CD4-positive, alpha-beta memory T cell (primary cell): Measurements from ENCODE around the gene FBL. TPM values are rescaled to one million over a fixed set of nuclear protein-coding genes. Genes with fewer than 3 reads are reported as not detected.

Experiments
- CTCF ChIA-PET: fragments of 350-600 bp; sonication (Branson Sonifier 250); formaldehyde crosslinking; loops from one replicate; lab custom pipeline; 2021; ENCODE audit warnings: inconsistent platforms; ENCODE audit not compliant: partially characterized antibody; lab: Charles Lee
- POLR2A ChIA-PET: fragments of 350-600 bp; sonication (Branson Sonifier 250); formaldehyde crosslinking; loops from one replicate; lab custom pipeline; 2021; ENCODE audit not compliant: partially characterized antibody; lab: Charles Lee
- DNase-seq, 5 donors: peaks; one replicate each; pipeline versions ENCODE4 v3.0.0 to v3.0.0-alpha.2; 2020 to 2022; ENCODE audit warnings: mixed read lengths in 1 of 5
- H3K27ac ChIP-seq: one replicate; pipeline ENCODE4 v1.7.0; 2013; ENCODE audit warnings: low read depth, low read length
- H3K27me3 ChIP-seq: 2 replicates; pipeline ENCODE4 v1.7.0; 2013; ENCODE audit warnings: mild to moderate bottlenecking, low read length, moderate library complexity; ENCODE audit not compliant: insufficient read depth
- H3K36me3 ChIP-seq: 2 replicates; pipeline ENCODE4 v1.7.0; 2013; ENCODE audit warnings: mild to moderate bottlenecking, low read length, moderate library complexity; ENCODE audit not compliant: insufficient read depth
- H3K4me1 ChIP-seq: 2 replicates; pipeline ENCODE4 v1.7.0; 2013; ENCODE audit warnings: mild to moderate bottlenecking, low read length, moderate library complexity; ENCODE audit not compliant: insufficient read depth
- H3K4me3 ChIP-seq, 2 donors: one replicate each; pipeline ENCODE4 v1.7.0; 2013; ENCODE audit warnings: low read length in 2 of 2, mild to moderate bottlenecking in 1 of 2
- H3K9me3 ChIP-seq, 2 donors: one replicate each; pipeline ENCODE4 v1.7.0; 2013; ENCODE audit warnings: low read length in 2 of 2, control low read depth in 1 of 2; ENCODE audit not compliant: control insufficient read depth in 1 of 2
- H3K27ac Mint-ChIP-seq, 7 donors: one replicate each; pipeline ENCODE4 v1.8.0; 2020 to 2021; ENCODE audit warnings: mixed read lengths in 7 of 7, mild to moderate bottlenecking in 6 of 7, inconsistent platforms in 3 of 7, moderate library complexity in 3 of 7
- H3K27me3 Mint-ChIP-seq, 2 donors: one replicate each; pipeline ENCODE4 v1.8.0; 2020 to 2021; ENCODE audit warnings: mixed read lengths in 2 of 2
- H3K36me3 Mint-ChIP-seq, 2 donors: one replicate each; pipeline ENCODE4 v1.8.0; 2020 to 2021; ENCODE audit warnings: mixed read lengths in 2 of 2, inconsistent platforms in 1 of 2, mild to moderate bottlenecking in 1 of 2
- H3K4me1 Mint-ChIP-seq, 4 donors: one replicate each; pipeline ENCODE4 v1.8.0; 2020 to 2021; ENCODE audit warnings: mixed read lengths in 4 of 4, mild to moderate bottlenecking in 1 of 4
- H3K4me3 Mint-ChIP-seq, 8 donors: one replicate each; pipeline ENCODE4 v1.8.0; 2020 to 2021; ENCODE audit warnings: mixed read lengths in 8 of 8, mild to moderate bottlenecking in 7 of 8, moderate library complexity in 6 of 8, inconsistent platforms in 3 of 8
- H3K9me3 Mint-ChIP-seq, 8 donors: one replicate each; pipeline ENCODE4 v1.8.0; 2020 to 2021; ENCODE audit warnings: mixed read lengths in 8 of 8, mild to moderate bottlenecking in 5 of 8, inconsistent platforms in 3 of 8, moderate library complexity in 1 of 8
- intact Hi-C: fragments of 100-400 bp; cut with micrococcal nuclease; formaldehyde crosslinking; loops from one replicate; pipeline ENCODE4 v1.15.1; 2023
- microRNA-seq: library from miRNA; unstranded; fragments of <30 nt; microRNA quantifications from one replicate; pipeline ENCODE4 v1.2.0, GENCODE V29; 2021; ENCODE audit warnings: borderline replicate concordance, borderline number of aligned reads, borderline microRNAs expressed, mixed read lengths
- polyA plus RNA-seq, 2 donors: library from polyadenylated mRNA; unstranded; fragments of 300-500 nt; fragmentation: Illumina TruSeq; gene quantifications; one replicate each; pipeline ENCODE4 v1.2.3, GENCODE V29; 2021
- total RNA-seq, 2 experiments: library from RNA; stranded (reverse); gene quantifications; one replicate each; pipeline ENCODE4 v1.2.3, GENCODE V29; 2021

The FBL gene
- total and polyA plus RNA-seq, 4 experiments from 2014 or later: 173 to 295 (median 228) TPM

GRCh38 chr19:39797083-39797482 is 49.1 kb downstream of the FBL start:
- intact Hi-C loops: no loop called here
- no peaks in the 10 kb centered on the region for H3K36me3 ChIP-seq
- Mint-ChIP-seq H3K36me3 (no peaks in the 10 kb centered on the region), H3K4me1 (peaks cover 0 to 5% (median 2%) of the 10 kb centered on the region in 4 donors), H3K4me3 (no peak overlapping the region), H3K27me3 (peaks cover 3 to 5% of the 10 kb centered on the region in 2 donors), H3K9me3 (no peaks in the 10 kb centered on the region), H3K27ac (no peak overlapping the region)
- no peaks in the 10 kb centered on the region for H3K27me3 ChIP-seq
- H3K4me3 ChIP-seq: no peak overlapping the region
- ChIA-PET CTCF (interaction anchor here (8.2 kb wide), 1 partner anchor 47 kb away, joined by 168 read pairs; the partner anchor contains the start of gene FBL), POLR2A (no interaction called here)
- H3K9me3 ChIP-seq: no peaks in the 10 kb centered on the region
- DNase-seq: no peak
- peaks cover 3% of the 10 kb centered on the region for H3K4me1 ChIP-seq
- no peak overlapping the region for H3K27ac ChIP-seq

- Mint-ChIP-seq H3K36me3 (no peaks in the 10 kb centered on the region), H3K9me3 (no peaks in the 10 kb centered on the region), H3K27me3 (peaks cover 2 to 5% of the 10 kb centered on the region in 2 donors), H3K27ac (no peak overlapping the region), H3K4me1 (peaks cover 0 to 5% (median 2%) of the 10 kb centered on the region in 4 donors), H3K4me3 (no peak overlapping the region)
- Histone ChIP-seq H3K36me3 (no peaks in the 10 kb centered on the region), H3K4me1 (peaks cover 3% of the 10 kb centered on the region), H3K27me3 (no peaks in the 10 kb centered on the region), H3K27ac (no peak overlapping the region), H3K4me3 (no peak overlapping the region), H3K9me3 (no peaks in the 10 kb centered on the region)
- DNase-seq: no peak
- CTCF ChIA-PET: interaction anchor here (1.1 to 8.2 kb wide), 2 partner anchors 29 to 48 kb away, joined by 4 to 168 read pairs; partner anchors contain the start of gene FBL
- POLR2A ChIA-PET: no interaction called here
- intact Hi-C loops: no loop called here
Measured at GRCh38 chr19:39796000-39796498, 50.1 kb downstream of the FBL start.

GRCh38 chr19:39795001-39795400 is 51.2 kb downstream of the FBL start:
- H3K27ac Mint-ChIP-seq: no peak overlapping the region
- no peaks in the 10 kb centered on the region for H3K27me3 ChIP-seq
- H3K4me3 ChIP-seq: no peak overlapping the region
- no peak overlapping the region for H3K4me3 Mint-ChIP-seq
- H3K9me3 Mint-ChIP-seq: peaks cover 0 to 2% (median 0%) of the 10 kb centered on the region in 8 donors
- no peaks in the 10 kb centered on the region for H3K36me3 ChIP-seq
- peaks cover 3% of the 10 kb centered on the region for H3K4me1 ChIP-seq
- H3K4me1 Mint-ChIP-seq: peaks cover 0 to 5% (median 2%) of the 10 kb centered on the region in 4 donors
- H3K27me3 Mint-ChIP-seq: peaks cover 0 to 8% of the 10 kb centered on the region in 2 donors
- H3K9me3 ChIP-seq: no peaks in the 10 kb centered on the region
- ChIA-PET POLR2A (no interaction called here), CTCF (interaction anchor here (1.1 to 8.2 kb wide), 2 partner anchors 28 to 49 kb away, joined by 4 to 168 read pairs; partner anchors contain the start of gene FBL)
- H3K36me3 Mint-ChIP-seq: no peaks in the 10 kb centered on the region
- no peak overlapping the region for H3K27ac ChIP-seq
- no peak for DNase-seq
- intact Hi-C loops: no loop called here

GRCh38 chr19:39792999-39793546 is 53.1 kb downstream of the FBL start:
- H3K27ac Mint-ChIP-seq: peak overlapping the region in 2 of 7 donors; percentile 19 to 69
- H3K4me1 ChIP-seq: peaks cover 3% of the 10 kb centered on the region
- peak overlapping the region; percentile 71 to 85 (median 80) for H3K4me3 Mint-ChIP-seq
- no peak overlapping the region for H3K27ac ChIP-seq
- H3K9me3 ChIP-seq: peaks cover 0 to under 1% of the 10 kb centered on the region in 2 donors
- ChIA-PET CTCF (interaction anchor here (0.9 to 8.2 kb wide), 19 partner anchors 9 to 842 kb away, joined by 3 to 168 read pairs (median 6); partner anchors contain the start of genes DYRK1B, FBL and PSMC4), POLR2A (interaction anchor here (0.6 to 2.2 kb wide), 2 partner anchors 52 to 226 kb away, joined by 4 to 16 read pairs; partner anchors contain the start of gene FBL)
- H3K27me3 ChIP-seq: no peaks in the 10 kb centered on the region
- H3K36me3 ChIP-seq: no peaks in the 10 kb centered on the region
- H3K4me1 Mint-ChIP-seq: peaks cover 0 to 5% (median 2%) of the 10 kb centered on the region in 4 donors
- peaks cover 0 to 9% of the 10 kb centered on the region in 2 donors for H3K27me3 Mint-ChIP-seq
- peaks cover under 1 to 12% (median 8%) of the 10 kb centered on the region in 8 donors for H3K9me3 Mint-ChIP-seq
- intact Hi-C loops: loop anchor here (1.0 to 2.0 kb wide), 4 partner anchors 32 to 346 kb away; no protein-coding TSS in a partner anchor
- DNase-seq: peak; percentile 67 to 78 (median 69)
- H3K36me3 Mint-ChIP-seq: no peaks in the 10 kb centered on the region
- peak overlapping the region; percentile 63 to 73 for H3K4me3 ChIP-seq

- Histone ChIP-seq H3K27me3 (peaks cover 3% of the 10 kb centered on the region), H3K4me1 (peaks cover under 1% of the 10 kb centered on the region), H3K4me3 (no peak overlapping the region), H3K36me3 (no peaks in the 10 kb centered on the region), H3K27ac (no peak overlapping the region), H3K9me3 (peaks cover 0 to 8% of the 10 kb centered on the region in 2 donors)
- H3K4me3 Mint-ChIP-seq: no peak overlapping the region
- ChIA-PET CTCF (interaction anchor here (3.3 kb wide), 1 partner anchor 55 kb away, joined by 13 read pairs; no protein-coding TSS in a partner anchor), POLR2A (no interaction called here)
- DNase-seq: no peak
- H3K9me3 Mint-ChIP-seq: peaks cover 3 to 22% (median 12%) of the 10 kb centered on the region in 8 donors
- no peak overlapping the region for H3K27ac Mint-ChIP-seq
- H3K36me3 Mint-ChIP-seq: no peaks in the 10 kb centered on the region
- H3K4me1 Mint-ChIP-seq: peaks cover 0 to 5% (median 0%) of the 10 kb centered on the region in 4 donors
- peaks cover 13 to 21% of the 10 kb centered on the region in 2 donors for H3K27me3 Mint-ChIP-seq
- intact Hi-C loops: no loop called here
Measured at GRCh38 chr19:39788244-39788643, 57.9 kb downstream of the FBL start.

Small RNAs within 50 kb of the gene (microRNA-seq; reads per million reads assigned to microRNA genes)
- gene MIR6719: not detected

Other genes with a start within 250 kb of the FBL start
- not detected for gene LGALS13, start 243.9 kb downstream of the FBL start, total RNA-seq
- gene LGALS13, start 243.9 kb downstream of the FBL start, polyA plus RNA-seq: not detected
- not detected for gene LGALS16, start 190.5 kb downstream of the FBL start, total RNA-seq
- gene LGALS16, start 190.5 kb downstream of the FBL start, polyA plus RNA-seq: not detected
- not detected for gene LGALS14, start 141.9 kb downstream of the FBL start, total RNA-seq
- 1 to 10 TPM in 1 of 2 donors, not detected in 1; 1.0 TPM for gene LGALS14, start 141.9 kb downstream of the FBL start, polyA plus RNA-seq
- gene CLC, start 108.3 kb downstream of the FBL start, total RNA-seq: under 1 TPM; 0.58 to 0.96 TPM
- gene CLC, start 108.3 kb downstream of the FBL start, polyA plus RNA-seq: under 1 TPM in 1 of 2 donors, not detected in 1; 0.93 TPM
- not detected for gene LEUTX, start 67.5 kb downstream of the FBL start, total RNA-seq
- not detected for gene LEUTX, start 67.5 kb downstream of the FBL start, polyA plus RNA-seq
- gene DYRK1B, start 12.2 kb downstream of the FBL start, total RNA-seq: 10 to 100 TPM; 28.4 to 30.9 TPM
- 10 to 100 TPM in 1 of 2 donors, 1 to 10 TPM in 1; 7.0 to 15.0 TPM for gene DYRK1B, start 12.2 kb downstream of the FBL start, polyA plus RNA-seq
- gene FCGBP, start 88.3 kb upstream of the FBL start, total RNA-seq: 10 to 100 TPM; 74.4 to 79.4 TPM
- under 1 TPM; 0.10 to 0.65 TPM for gene FCGBP, start 88.3 kb upstream of the FBL start, polyA plus RNA-seq
- gene PSMC4, start 124.8 kb upstream of the FBL start, total RNA-seq: 10 to 100 TPM; 53.1 to 56.3 TPM
- gene PSMC4, start 124.8 kb upstream of the FBL start, polyA plus RNA-seq: 100 to 1,000 TPM in 1 of 2 donors, 10 to 100 TPM in 1; 96.4 to 135 TPM
- 10 to 100 TPM; 17.5 to 18.4 TPM for gene ZNF546, start 150.7 kb upstream of the FBL start, total RNA-seq
- gene ZNF546, start 150.7 kb upstream of the FBL start, polyA plus RNA-seq: 1 to 10 TPM; 2.9 TPM
- gene ZNF780B, start 209.9 kb upstream of the FBL start, total RNA-seq: 10 to 100 TPM; 63.3 to 66.2 TPM
- gene ZNF780B, start 209.9 kb upstream of the FBL start, polyA plus RNA-seq: 1 to 10 TPM; 4.6 to 9.3 TPM
- 10 to 100 TPM; 43.5 to 46.5 TPM for gene ZNF780A, start 244.6 kb upstream of the FBL start, total RNA-seq
- gene ZNF780A, start 244.6 kb upstream of the FBL start, polyA plus RNA-seq: 10 to 100 TPM; 11.5 to 18.4 TPM